Inferior parietal cortex (tissue), 1 donor: ENCODE results near the gene TCFL5.
A peak's percentile ranks its signal among the peaks of the same experiment; 100 is the strongest.
"Not testable (repeated sequence)": the region's sequence is repeated elsewhere in the genome, so short reads cannot be mapped to it uniquely, and the experiment has no call there.

Source experiments
- DNase-seq: peaks from one replicate; pipeline ENCODE4 v3.0.0-alpha.2; 2016; ENCODE audit errors: extremely low spot score

TCFL5 gene

DNA sequence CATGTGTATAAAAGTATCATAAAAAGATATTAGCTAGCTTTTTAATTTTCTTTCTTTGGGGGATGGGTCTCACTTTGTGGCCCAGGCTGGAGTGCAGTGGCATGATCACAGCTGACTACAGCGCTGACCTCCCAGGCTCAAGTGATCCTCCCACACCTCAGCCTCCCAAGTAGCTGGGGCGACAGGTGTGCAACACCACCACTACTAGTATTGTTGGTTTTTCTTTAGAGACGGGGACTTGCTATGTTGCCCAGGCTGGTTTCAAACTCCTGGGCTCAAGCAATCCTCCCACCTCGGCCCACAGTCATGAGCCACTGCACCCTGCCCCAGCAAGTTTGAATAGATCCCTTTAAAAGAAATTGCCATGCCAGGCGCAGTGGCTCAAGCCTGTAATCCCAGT lies 6.5 kb downstream of the TCFL5 start:
- no peak for DNase-seq

DNA sequence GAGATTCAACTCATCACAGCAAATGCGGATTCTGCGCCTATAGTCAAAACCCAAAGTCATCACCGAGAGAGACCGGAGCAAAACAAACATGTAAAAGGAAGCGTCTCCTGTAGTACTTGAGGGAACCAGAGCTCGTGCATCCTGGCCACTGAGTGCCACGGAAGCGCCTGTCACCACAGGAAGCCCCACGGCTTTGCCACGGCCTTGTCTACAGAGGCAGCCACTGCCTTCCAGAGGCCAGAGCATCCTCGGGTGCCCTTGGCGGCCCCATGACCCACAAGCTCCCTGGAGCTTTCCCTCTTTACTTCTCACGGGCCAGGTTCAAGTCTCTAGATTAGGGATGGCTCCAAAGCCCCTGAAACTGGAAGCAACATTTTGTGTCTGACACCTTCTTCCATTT lies 7.5 kb downstream of the TCFL5 start:
- DNase-seq, result no peak

DNA sequence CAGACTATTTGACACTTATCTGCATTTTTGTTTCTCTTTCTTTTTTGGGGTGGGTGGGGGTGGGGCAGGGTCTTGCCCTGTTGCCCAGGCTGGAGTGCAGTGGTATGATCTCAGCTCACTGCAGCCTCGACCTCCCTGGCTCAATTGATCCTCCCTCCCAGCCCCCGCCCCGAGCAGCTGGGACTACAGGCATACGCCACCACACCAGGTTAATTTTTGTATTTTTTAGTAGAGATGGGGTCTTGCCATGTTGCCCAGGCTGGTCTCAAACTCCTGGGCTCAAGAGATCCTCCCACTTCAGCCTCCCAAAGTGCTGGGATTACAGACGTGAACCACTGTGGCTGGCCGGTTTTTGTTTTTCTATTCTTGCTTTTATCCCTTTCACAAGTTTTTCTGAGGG lies 8.3 kb downstream of the TCFL5 start:
- DNase-seq, result not testable (repeated sequence)

DNA sequence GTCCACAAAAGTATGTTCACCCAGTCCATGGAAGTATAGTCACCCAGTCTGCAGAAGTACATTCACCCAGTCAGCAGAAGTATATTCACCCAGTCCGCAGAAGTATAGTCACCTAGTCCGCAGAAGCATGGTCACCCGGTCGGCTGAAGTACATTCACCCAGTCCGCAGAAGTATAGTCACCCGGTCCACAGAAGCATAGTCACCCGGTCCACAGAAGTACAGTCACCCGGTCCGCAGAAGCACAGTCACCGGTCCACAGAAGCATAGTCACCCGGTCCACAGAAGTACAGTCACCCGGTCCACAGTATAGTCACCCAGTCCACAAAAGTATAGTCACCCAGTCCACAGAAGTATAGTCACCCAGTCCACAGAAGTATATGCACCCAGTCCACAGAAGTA lies 8.8 kb downstream of the TCFL5 start:
- no peak for DNase-seq

DNA sequence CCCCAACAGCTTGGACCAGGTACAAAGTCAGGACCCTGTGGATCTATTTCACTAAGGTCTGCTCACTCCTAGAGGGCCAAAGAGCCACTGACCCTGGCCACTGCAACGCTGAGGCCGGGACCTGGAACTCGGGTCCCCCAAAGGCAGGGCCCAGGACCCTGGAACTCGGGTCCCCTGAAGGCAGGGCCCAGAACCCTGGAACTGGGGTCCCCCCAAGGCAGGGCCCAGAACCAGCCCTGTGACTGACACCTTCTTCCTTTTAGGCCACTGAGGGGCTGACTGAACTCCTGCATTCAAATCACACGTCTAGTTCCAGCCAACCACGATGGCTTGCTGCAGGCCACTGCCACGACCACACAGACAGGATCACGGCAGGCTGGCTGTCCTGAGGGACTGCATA lies 9.4 kb downstream of the TCFL5 start:
- no peak for DNase-seq

DNA sequence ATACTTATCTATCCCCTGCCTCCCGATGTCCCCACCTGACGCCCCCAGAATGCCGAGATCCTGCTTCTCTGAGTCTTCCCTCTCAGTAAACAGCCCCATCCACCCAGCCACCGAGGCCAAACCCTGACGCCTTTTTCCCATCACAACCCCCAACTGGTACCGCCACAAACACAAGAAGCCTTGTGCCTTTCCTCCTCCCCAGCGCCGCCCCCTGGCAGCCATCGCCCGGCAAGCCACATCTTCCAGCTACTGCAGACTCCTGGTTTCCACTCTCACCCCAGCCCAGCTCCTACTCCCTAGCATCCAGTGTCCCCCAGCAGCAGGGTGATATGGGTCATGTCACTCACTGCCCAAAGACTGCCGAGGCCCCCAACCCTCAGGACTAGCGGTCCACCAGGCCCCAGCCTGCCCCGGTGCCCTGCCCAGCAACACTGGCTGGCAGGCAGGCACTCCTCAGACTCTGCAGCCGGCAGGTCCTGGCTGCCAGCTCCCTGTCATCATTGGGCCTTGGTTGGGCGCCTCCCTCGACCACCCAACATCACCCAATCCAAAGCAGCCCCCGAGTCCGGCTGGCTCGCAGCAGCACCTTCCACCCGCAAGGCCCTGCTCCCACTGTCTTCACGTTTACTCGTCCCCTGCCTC lies 11.2 kb downstream of the TCFL5 start:
- DNase-seq, result peak; percentile 61

DNA sequence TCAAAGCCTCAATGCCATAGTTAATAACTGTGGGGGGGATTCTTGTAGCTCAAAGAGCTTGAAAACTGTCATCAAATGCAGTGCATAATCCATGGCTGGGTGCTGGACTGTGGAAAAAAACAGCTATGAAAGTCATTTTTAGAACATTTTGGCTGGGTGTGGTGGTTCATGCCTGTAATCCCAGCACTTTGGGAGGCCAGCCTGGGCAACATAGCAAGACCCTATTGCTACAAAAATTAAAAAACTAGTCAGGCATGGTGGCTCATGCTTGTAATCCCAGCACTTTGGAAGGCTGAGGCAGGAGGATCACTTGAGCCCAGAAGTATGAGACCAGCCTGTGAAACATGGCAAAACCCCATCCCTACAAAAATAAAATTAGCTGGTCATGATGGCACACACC lies 12.2 kb downstream of the TCFL5 start:
- no peak for DNase-seq

DNA sequence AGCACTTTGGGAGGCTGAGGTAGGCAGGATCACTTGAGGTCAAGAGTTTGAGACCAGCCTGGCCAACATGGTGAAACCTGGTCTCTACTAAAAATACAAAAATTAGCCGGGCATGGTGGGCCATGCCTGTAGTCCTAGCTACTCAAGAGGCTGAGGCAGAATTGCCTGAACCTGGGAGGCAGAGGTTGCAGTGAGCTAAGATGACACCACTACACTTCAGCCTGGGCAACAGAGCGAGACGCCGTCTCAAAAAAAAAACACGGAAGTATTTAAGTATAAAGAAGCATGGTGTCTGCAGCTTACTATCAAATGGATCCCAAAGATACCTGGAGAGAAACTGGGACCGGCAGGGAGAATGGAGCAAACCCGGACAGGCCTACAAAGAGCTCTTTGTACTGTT lies 12.7 kb downstream of the TCFL5 start:
- not testable (repeated sequence) for DNase-seq

DNA sequence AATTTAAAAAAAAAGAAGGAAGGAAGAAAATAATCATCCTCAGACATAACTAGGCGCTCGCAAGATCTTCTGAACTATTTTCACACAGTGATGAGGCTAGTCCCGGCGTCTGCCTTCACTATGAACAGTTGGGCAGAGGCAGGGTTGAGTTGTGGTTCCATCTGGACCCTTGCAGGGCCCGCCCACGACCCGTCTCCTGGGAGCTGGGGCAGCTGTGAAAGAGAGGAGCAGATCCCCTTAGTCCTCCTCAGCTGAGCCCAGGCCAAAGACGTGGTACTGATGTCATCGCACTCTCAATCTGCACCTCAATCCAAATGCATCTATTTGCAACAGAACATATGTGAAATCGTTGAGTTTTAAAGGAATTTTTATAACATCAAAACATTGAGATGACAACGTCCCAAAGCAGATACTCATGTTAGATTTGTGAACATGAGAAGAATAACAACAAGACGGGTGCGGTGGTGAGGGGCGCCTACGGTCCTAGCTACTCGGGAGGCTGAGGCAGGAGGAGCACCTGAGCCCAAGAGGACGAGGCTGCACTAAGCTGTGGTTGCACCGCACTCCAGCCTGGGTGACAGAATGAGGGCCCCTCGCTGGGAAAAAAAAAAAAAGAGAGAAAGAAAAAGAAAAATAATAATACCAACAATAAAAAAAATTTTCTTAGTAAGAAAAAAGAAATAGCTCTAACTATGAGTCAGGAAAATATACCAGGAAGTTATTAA lies 15.3 kb downstream of the TCFL5 start:
- peak; percentile 42 for DNase-seq

DNA sequence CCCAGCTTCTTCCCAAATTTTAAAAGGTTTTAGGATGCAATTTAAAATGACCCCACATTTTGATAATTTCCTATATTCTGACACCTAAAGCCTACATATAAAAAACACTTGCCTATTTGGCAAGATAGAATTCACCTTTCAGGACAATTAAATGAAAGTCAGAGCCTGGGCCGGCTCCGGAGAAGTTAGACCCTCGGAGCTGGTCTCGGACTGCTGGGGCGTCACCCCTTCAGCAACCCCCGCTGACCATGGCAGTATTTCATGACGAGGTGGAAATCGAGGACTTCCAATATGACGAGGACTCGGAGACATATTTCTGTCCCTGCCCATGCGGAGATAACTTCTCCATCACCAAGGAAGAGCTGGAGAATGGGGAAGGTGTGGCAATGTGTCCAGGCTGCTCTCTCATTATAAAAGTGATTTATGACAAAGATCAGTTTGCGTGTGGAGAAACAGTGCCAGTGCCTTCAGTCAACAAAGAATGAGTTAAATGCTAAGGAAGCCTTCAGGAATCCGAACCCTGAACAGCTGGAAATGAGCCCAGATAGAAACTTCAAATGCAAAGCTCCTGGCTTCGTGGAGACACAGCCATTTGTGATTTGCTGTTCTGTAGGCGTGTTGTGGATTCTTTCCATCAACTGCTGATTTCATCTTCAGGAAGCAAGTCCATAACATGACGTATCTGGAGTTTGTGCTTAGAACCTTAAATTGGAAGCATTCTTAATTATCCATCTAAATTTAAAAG lies 16.0 kb downstream of the TCFL5 start:
- peak; percentile 56 for DNase-seq

DNA sequence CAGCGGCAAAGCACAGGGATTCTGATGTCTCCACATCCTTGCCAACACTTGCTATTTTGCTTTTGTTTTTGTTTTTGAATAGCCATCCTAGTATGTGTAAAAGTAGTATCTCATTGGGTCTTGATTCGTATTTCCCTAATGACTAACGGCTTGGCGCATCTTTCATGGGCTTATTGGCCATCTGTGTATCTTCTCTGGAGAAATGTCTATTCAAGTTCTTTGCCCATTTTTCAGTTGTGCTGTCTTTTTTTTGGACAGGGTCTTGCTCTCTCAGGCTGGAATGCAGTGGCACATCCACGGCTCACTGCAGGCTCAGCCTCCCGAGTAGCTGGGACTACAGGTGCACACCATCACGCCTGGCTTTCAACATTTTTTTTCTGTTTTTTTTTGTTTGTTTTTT lies 17.4 kb downstream of the TCFL5 start:
- DNase-seq, result no peak

DNA sequence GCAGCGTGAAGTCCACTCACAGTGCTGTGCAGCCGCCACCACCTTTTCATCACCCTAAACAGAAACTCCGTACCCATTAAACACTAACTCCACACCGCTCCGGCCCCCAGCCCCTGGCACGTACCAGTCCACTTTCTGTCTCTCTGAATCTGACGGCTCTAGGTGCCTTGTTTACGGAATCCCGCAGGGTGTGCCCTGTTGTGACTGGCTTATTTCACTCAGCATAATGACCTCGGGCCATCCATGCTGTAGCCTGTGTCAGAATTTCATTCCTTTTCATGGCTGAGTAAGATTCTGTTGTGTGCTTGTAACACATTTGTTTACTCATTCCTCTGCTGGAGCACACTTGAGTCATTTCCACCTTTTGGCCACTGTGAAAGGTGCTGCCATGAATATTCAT lies 18.0 kb downstream of the TCFL5 start:
- DNase-seq, result no peak

DNA sequence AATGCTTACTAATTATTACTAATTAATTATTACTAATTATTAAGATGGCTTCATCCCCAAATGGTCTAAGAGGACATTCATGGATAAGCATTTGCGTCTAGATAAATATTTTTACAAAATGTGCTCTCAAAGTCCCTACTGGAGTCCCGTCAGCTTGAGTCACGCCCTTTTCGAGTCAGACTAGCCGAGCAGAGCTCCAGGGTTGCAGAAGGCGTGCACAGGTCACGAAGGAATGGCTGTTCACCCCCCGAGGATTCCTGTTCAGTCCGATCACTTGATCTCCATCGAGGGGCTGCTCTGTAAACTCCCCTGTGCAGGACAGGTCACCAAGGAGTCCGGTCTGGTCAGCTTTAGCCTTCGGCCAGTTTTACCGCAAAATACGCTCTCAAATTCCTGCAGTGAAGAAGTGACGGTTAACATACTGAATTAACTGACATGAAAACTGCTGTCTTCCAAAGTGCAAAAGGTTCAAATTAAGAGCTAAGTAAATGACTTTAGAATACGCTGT lies 19.9 kb downstream of the TCFL5 start:
- no peak for DNase-seq

DNA sequence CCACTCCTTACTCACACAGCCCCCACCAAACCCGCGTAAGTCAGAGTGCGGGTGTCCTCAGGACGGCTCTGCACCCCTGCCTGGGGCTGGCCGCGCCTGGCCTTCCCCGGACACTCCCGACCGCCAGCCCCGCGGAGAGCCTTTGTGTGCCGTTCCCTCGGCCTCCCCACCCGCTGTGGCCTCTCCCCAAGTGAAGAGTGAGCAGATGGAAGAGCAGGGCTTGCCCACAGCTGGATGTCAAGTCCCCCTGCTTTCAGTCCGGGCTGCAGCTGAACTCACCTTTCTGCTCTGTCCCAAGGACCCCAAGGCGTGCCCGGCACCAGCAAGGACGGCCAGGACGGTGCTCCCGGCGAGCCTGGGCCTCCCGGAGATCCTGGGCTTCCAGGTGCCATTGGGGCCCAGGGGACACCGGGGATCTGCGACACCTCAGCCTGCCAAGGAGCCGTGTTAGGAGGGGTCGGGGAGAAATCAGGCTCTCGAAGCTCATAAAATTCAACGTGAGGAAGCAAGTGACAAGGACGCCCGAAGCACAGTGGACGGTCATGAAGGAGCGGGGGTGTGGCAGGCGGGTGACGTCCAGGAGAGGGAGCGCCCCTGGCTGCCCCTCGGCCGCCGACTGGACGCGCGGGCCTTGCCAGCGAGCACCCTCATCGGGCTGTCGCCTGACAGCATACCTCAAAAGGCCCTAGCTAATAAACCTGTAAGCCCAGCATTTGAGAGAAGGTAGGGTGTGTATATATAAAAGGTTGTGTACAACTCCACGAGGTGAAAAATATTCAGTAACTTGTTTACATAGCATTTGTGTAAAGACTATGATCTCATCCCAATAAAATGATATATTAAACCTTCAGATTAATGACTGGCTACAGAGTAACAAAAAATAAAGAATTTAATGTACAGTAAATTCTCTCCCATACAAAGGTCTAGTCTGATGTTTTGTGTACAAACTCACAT lies 21.1 kb downstream of the TCFL5 start:
- no peak for DNase-seq

DNA sequence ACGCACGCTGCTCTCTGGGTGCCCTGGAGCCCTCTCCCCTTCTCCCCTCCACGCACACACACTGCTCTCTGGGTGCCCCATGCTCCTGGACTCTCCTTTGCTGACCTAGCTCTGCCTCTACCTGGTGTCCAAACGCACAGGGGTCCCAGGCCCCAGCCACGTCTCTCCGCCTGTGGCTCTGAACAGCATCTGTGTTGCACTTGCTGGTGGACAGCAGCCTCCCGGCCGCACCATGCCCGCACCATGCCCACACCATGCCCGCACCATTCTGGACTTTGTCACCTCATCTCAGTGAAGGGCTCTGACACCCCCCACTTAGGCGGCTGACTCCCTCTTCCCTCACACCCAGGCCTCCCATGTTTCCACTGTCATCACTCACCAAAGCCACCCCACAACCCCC lies 21.8 kb downstream of the TCFL5 start:
- no peak for DNase-seq

DNA sequence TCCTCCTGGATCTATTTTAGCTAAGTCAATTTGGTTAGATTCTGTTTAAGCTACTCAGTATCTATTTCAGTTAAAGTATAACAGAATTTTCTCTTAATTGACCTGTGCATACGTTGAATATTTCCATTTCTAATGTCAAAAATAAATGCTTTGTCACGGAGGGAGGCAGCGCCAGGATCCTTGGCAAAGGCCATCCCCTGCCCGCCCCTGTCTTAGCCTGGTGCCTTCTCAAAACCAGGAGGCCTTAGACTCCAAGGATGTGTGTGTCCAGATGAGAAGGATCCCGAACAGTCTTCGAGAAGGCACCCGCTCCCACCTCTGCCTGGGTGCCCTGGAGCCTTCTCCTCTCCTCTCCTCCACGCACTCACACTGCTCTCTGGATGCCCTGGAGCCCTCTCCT lies 22.4 kb downstream of the TCFL5 start:
- DNase-seq, result no peak

DNA sequence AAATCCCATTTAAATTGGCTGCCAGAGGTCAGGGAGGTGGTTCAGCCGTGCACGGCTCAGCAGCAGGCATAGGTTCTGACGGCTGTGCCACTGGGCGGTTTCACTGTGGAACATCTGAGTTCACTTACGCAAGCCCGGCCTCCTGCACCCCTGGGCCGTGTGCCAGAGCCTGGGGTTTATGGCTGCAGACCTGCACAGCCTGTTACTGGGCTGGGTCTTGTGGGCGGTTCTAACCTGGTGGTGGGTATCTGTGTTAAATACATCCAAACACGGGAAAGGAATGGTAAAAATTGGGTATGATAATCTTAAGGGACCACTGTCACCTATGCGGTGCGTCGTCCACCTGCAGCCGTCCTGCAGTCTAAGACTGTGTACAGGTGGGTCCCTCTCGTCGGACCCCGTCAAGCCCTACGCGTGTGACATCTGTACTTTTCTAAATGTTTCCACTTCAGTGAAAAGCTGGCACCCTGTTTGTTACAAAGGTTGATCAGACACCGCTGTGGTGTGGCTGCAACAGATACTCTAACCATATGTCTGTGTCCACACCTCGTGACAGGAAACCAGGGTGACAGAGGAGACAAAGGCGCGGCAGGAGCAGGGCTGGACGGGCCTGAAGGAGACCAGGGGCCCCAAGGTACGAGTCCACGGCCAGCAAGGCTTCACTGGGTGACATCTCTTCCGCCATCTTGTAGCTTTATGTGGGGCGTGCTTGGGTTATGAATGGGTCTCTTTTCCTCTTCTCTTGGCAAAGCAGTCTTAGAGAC lies 23.3 kb downstream of the TCFL5 start:
- no peak for DNase-seq

DNA sequence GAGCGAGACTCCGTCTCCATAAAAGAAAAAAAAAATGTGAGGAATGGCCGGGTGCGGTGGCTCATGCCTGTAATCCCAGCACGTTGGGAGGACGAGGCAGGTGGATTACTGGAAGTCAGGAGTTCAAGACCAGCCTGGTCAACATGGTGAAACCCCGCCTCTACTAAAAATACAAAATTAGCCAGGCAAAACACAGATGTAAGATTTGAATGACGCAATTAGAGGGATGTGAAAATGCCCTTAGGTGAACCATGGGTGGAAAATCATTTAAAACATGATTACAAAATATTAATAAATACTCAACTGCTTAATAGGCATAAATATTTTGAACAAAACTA lies 23.9 kb downstream of the TCFL5 start:
- no peak for DNase-seq

DNA sequence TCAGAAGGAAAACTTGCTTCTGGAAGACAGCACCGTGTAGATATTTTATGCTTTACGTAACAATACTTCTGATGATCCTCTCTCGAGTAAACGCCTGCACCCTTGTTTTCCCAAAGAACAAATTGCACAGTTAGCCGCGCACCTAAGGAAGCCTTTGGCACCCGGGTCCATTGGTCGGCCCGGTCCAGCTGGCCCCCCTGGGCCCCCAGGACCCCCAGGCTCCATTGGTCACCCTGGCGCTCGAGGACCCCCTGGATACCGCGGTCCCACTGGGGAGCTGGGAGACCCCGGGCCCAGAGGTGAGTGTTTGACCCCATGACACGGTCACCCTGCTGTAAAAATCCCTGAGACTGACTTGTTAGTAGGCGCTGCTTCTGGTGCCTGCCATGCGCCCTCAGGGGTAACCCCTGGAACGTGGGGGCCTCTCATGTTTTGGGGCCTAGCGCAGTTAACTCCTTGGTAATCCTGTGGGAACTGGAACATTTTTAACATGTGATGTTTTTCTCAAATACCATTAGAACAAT lies 24.6 kb downstream of the TCFL5 start:
- no peak for DNase-seq

DNA sequence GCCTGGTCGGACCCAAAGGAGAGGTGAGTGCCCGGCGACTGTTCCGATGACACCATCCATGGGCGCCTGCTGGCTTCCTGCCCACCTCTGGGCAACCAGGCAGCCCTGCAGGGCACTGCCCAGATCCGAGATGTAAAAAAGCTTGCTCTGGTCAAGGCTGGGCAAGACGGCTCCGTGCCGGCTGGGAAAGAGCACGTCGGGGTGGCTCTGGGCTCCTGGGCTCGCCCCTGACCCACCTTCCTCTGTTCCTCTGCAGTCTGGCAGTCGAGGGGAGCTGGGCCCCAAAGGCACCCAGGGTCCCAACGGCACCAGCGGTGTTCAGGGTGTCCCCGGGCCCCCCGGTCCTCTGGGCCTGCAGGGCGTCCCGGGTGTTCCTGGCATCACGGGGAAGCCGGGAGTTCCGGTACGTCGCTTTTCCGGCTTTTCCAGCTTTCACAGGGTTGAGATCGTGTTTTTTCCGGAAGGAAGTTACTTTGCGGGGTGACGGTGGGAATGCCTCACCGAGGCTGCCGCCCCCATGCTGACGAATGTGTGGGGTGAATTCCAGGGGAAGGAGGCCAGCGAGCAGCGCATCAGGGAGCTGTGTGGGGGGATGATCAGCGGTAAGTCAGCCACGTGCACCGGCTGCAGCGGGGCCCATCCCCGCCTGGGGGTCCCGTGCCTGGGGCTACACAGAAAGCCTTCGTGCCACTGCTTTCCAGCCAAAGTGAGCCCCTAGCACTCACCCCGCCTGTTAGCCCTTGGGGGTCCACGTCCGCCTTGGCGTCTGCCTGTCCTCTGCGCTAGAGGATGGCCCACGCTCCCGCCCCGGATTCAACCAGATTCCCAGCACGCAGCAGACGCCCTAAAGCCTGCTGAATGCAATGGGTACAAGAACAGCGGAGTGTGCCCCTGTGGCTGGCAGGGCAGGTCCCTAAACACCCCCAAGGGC lies 25.4 kb downstream of the TCFL5 start:
- no peak for DNase-seq
